SU-DHL-6 (cell line): ENCODE results near the gene MRAP2.
"Not testable (repeated sequence)": the region's sequence is repeated elsewhere in the genome, so short reads cannot be mapped to it uniquely, and the experiment has no call there.

Experiments used
- H2AFZ ChIP-seq: fragments of 200-600 bp; sonication (generic); 2 replicates; pipeline ENCODE4 v1.6.1; 2014; ENCODE audit warnings: low read depth, mild to moderate bottlenecking, moderate library complexity, mixed read lengths, antibody characterized with exemption, low read length; ENCODE audit not compliant: severe bottlenecking
- H3F3A ChIP-seq: fragments of 200-600 bp; shearing (Covaris generic); 2 replicates; pipeline ENCODE4 v1.6.0; 2016; ENCODE audit warnings: antibody characterized with exemption, mild to moderate bottlenecking; ENCODE audit not compliant: insufficient read depth
- H3K27ac ChIP-seq: fragments of 200-600 bp; sonication (generic); 2 replicates; pipeline ENCODE4 v1.5.1; 2016; ENCODE audit warnings: low read depth, mild to moderate bottlenecking, low read length, moderate library complexity, mixed read lengths
- H3K27me3 ChIP-seq: fragments of 200-600 bp; sonication (generic), shearing (Covaris generic); 2 replicates; pipeline ENCODE4 v1.6.0; 2014; ENCODE audit warnings: mild to moderate bottlenecking, low read length
- H3K36me3 ChIP-seq: fragments of 200-600 bp; sonication (generic); 2 replicates; pipeline ENCODE4 v1.6.1; 2014; ENCODE audit warnings: mild to moderate bottlenecking, low read length, mixed read lengths
- H3K4me2 ChIP-seq: fragments of 300-600, 200-600 bp; shearing (Covaris generic), sonication (generic); 2 replicates; pipeline ENCODE4 v1.6.0; 2014; ENCODE audit warnings: low read length, low read depth, mild to moderate bottlenecking; ENCODE audit not compliant: poor library complexity, severe bottlenecking
- H3K4me3 ChIP-seq: fragments of 200-600 bp; sonication (generic); 2 replicates; pipeline ENCODE4 v1.5.1; 2014; ENCODE audit warnings: antibody characterized with exemption, low read length, mild to moderate bottlenecking, mixed read lengths; ENCODE audit not compliant: insufficient read depth, poor library complexity, severe bottlenecking
- H3K79me2 ChIP-seq: fragments of 200-600 bp; sonication (generic); 2 replicates; pipeline ENCODE4 v1.6.1; 2014; ENCODE audit warnings: mild to moderate bottlenecking, low read length, moderate library complexity; ENCODE audit not compliant: insufficient read depth
- H3K9ac ChIP-seq: fragments of 200-600 bp; sonication (generic); 2 replicates; pipeline ENCODE4 v1.7.0; 2014; ENCODE audit warnings: mild to moderate bottlenecking, low read length
- H3K9me2 ChIP-seq: fragments of 200-600 bp; sonication (generic); replicated peaks from 2 replicates; pipeline ENCODE4 v1.6.1; 2014; ENCODE audit warnings: low read length; ENCODE audit not compliant: insufficient read depth
- H3K9me3 ChIP-seq: fragments of 200-600 bp; sonication (generic); 2 replicates; pipeline ENCODE4 v1.6.1; 2014; ENCODE audit warnings: low read length, mixed read lengths; ENCODE audit not compliant: insufficient read depth
- H4K20me1 ChIP-seq: fragments of 200-600 bp; sonication (generic); 2 replicates; pipeline ENCODE4 v1.6.1; 2014; ENCODE audit warnings: low read depth, mild to moderate bottlenecking, antibody characterized with exemption, low read length, moderate library complexity, mixed read lengths
- CTCF ChIP-seq: fragments of 200-600 bp; sonication (generic); IDR thresholded peaks from one replicate; pipeline ENCODE4 v1.5.1; 2017; ENCODE audit warnings: antibody characterized with exemption, mild to moderate bottlenecking, low read length, moderate library complexity; ENCODE audit not compliant: insufficient read depth, poor library complexity, severe bottlenecking
- EZH2phosphoT487 ChIP-seq: fragments of 200-600 bp; sonication (generic), shearing (Covaris generic); conservative IDR thresholded peaks from 2 replicates; pipeline ENCODE4 v1.6.1; 2018; ENCODE audit warnings: mild to moderate bottlenecking, antibody characterized with exemption, low read length, moderate library complexity, mixed read lengths

MRAP2 gene

DNA sequence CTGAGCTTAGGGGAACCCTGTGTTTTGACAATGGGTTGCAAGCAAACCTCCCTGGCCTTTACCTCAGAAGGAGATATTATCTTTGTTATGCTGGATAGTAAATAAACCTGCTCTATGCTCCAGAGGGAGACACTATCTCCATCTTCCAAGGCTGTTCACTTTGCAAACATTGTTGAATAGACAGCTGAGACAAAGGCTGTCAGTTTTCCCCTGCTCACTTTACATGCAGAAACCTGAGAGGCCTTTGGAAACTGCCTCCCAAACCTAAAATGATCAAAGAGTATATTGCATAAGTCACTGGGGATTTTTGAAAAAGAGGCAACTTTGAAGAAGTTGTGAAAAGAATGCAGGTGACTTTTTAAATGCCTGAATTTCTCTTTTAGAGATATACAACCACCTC lies 61.6 kb downstream of the MRAP2 start:
- no peaks in the 10 kb centered on the region for H3K27me3 ChIP-seq
- H3K79me2 ChIP-seq: no peaks in the 10 kb centered on the region
- no peak overlapping the region for H2AFZ ChIP-seq
- H3K4me3 ChIP-seq: no peak overlapping the region
- no peaks in the 10 kb centered on the region for H3K36me3 ChIP-seq
- H3K27ac ChIP-seq: no peak overlapping the region
- no peaks in the 10 kb centered on the region for H4K20me1 ChIP-seq
- H3K4me2 ChIP-seq: no peak overlapping the region
- no peaks in the 10 kb centered on the region for H3K9me3 ChIP-seq
- H3K9me2 ChIP-seq: no peaks in the 10 kb centered on the region
- no peaks in the 10 kb centered on the region for H3F3A ChIP-seq
- no peak overlapping the region for H3K9ac ChIP-seq
- no peak for TF ChIP-seq CTCF
- TF ChIP-seq EZH2phosphoT487: no peak

DNA sequence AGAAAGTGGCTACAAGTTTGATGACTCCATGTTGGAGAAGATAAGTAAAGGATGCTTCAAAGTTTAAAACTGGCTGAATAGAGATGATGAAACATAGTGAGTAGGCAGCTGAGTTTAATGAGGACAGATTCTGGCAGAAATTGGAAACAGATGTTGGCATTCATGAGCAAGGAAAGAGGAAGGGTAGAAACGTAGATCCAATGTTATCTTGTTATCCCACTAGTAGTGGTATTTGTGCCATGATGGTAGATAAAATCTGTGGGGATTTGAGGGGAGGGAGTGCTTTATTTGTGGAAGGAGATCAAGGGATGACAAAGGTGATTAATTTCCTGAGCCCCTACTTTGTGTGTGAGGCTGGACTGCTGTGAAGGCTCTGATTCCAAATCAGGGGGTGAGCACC lies 69.5 kb downstream of the MRAP2 start:
- Histone ChIP-seq H3K79me2 (no peaks in the 10 kb centered on the region), H3K4me2 (no peak overlapping the region), H2AFZ (no peak overlapping the region), H3K9me2 (no peaks in the 10 kb centered on the region), H3K27me3 (no peaks in the 10 kb centered on the region), H3K9ac (no peak overlapping the region), H3K36me3 (no peaks in the 10 kb centered on the region), H3F3A (no peaks in the 10 kb centered on the region), H3K4me3 (no peak overlapping the region), H4K20me1 (no peaks in the 10 kb centered on the region), H3K27ac (no peak overlapping the region), H3K9me3 (no peaks in the 10 kb centered on the region)
- no peak for TF ChIP-seq EZH2phosphoT487

- not testable (repeated sequence) for H3K27ac ChIP-seq, H3K36me3 ChIP-seq, H3K9me2 ChIP-seq, H3K4me3 ChIP-seq, H3K4me2 ChIP-seq, H3K27me3 ChIP-seq, H3F3A ChIP-seq, H3K79me2 ChIP-seq, H4K20me1 ChIP-seq, H3K9me3 ChIP-seq, H2AFZ ChIP-seq, H3K9ac ChIP-seq
These were observed 71.8 kb downstream of the MRAP2 start for GRCh38 chr6:84105215-84105924.

- H3K36me3 ChIP-seq: no peaks in the 10 kb centered on the region
These were observed 73.9 kb downstream of the MRAP2 start for GRCh38 chr6:84107495-84107894.

DNA sequence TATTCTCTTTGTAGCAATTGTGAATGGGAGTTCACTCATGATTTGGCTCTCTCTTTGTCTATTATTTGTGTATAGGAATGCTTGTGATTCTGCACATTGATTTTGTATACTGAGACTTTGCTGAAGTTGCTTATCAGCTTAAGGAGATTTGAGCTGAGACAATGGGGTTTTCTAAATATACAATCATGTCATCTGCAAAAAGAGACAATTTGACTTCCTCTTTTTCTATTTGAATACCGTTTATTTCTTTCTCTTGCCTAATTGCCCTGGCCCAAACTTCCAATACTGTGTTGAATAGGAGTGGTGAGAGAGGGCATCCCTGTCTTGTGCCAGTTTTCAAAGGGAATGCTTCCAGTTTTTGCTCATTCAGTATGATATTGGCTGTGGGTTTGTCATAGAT lies 77.8 kb downstream of the MRAP2 start:
- H3K79me2 ChIP-seq, H2AFZ ChIP-seq, H3K9ac ChIP-seq, H3K9me3 ChIP-seq, H3F3A ChIP-seq, H3K4me3 ChIP-seq, H3K27me3 ChIP-seq, H3K9me2 ChIP-seq, H3K36me3 ChIP-seq, H3K4me2 ChIP-seq, H4K20me1 ChIP-seq, H3K27ac ChIP-seq: not testable (repeated sequence)

More at GRCh38 chr6:84107495-84107894, 73.9 kb downstream of the MRAP2 start:
- Histone ChIP-seq H4K20me1 (no peaks in the 10 kb centered on the region), H3F3A (no peaks in the 10 kb centered on the region), H3K9ac (no peak overlapping the region), H3K27ac (no peak overlapping the region), H3K27me3 (no peaks in the 10 kb centered on the region), H3K4me2 (no peak overlapping the region), H2AFZ (no peak overlapping the region), H3K9me2 (no peaks in the 10 kb centered on the region), H3K4me3 (no peak overlapping the region), H3K9me3 (no peaks in the 10 kb centered on the region), H3K79me2 (no peaks in the 10 kb centered on the region)
- TF ChIP-seq EZH2phosphoT487 (no peak), CTCF (no peak)

- not testable (repeated sequence) for H3K9me3 ChIP-seq, H3K27ac ChIP-seq, H3K36me3 ChIP-seq, H4K20me1 ChIP-seq, H3K27me3 ChIP-seq, H3K9ac ChIP-seq, H3K79me2 ChIP-seq, H3F3A ChIP-seq, H3K4me2 ChIP-seq, H3K9me2 ChIP-seq, H3K4me3 ChIP-seq, H2AFZ ChIP-seq
These were observed 81.5 kb downstream of the MRAP2 start for GRCh38 chr6:84114933-84115594.
